ENCODE results near the gene SPATA13. TPM values are rescaled to one million over a fixed set of nuclear protein-coding genes. Genes with fewer than 3 reads are reported as not detected.
A peak's percentile ranks its signal among the peaks of the same experiment; 100 is the strongest.

SPATA13 gene
- total RNA-seq, 1 experiment from 2014 or later: 43.0 TPM

DNA sequence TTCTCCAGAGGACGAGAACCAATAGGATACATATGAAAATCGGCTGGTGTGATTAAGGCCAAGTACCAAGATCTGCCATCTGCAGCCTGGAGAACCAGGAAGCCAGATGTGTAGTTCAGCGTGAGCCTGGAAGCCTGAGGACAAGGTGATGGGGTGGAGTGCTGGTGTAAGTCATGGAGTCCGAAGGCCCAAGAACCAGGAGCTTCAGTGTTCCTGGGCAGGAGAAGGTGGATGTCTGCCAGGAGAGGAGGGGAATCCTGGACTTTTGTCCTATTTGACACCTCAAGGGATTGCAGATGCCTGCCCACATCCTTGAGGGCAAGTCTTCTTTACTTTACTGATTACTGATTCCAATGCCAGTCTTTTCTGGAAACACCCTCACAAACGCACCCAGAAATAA is 71.5 kb downstream of the SPATA13 start:
- Histone ChIP-seq H3K79me2 (ENCODE audit: low read length) (peaks cover 17% of the 10 kb centered on the region), H3K9ac (ENCODE audit: low read length) (no peak overlapping the region), H3K4me3 (ENCODE audit: low read length) (no peak overlapping the region), H3K9me3 (ENCODE audit: low read length) (no peaks in the 10 kb centered on the region), H3K9me2 (replicated peaks; ENCODE audit: low read length) (no peaks in the 10 kb centered on the region), H4K20me1 (ENCODE audit: low read length) (0 out of 2 replicates have a peak, but pooled peaks cover 3% of the 10 kb centered on the region), H3K4me2 (ENCODE audit: low read length) (no peak overlapping the region), H3K27ac (ENCODE audit: low read length) (no peak overlapping the region), H3F3A (ENCODE audit: low read length, unreplicated experiment) (no peaks in the 10 kb centered on the region), H3K27me3 (ENCODE audit: low read length) (no peaks in the 10 kb centered on the region), H2AFZ (ENCODE audit: low read length) (no peak overlapping the region), H3K4me1 (ENCODE audit: insufficient read depth, low read length) (peaks cover 10% of the 10 kb centered on the region), H3K36me3 (ENCODE audit: low read depth, low read length) (no peaks in the 10 kb centered on the region)
- peak; percentile 10 for DNase-seq
- ATAC-seq: peak; percentile 42; the same call in 1 of the 2 replicates
- POLR2A ChIA-PET (ENCODE audit: unreplicated experiment): no interaction called here
- no peak for TF ChIP-seq EZH2phosphoT487 (IDR thresholded peaks at IDR 0.05; ENCODE audit: borderline replicate concordance, low read length)
- TF ChIP-seq EZH2 (IDR thresholded peaks at IDR 0.05; ENCODE audit: low read length, unreplicated experiment): no peak
- TF ChIP-seq, protein P1, sequence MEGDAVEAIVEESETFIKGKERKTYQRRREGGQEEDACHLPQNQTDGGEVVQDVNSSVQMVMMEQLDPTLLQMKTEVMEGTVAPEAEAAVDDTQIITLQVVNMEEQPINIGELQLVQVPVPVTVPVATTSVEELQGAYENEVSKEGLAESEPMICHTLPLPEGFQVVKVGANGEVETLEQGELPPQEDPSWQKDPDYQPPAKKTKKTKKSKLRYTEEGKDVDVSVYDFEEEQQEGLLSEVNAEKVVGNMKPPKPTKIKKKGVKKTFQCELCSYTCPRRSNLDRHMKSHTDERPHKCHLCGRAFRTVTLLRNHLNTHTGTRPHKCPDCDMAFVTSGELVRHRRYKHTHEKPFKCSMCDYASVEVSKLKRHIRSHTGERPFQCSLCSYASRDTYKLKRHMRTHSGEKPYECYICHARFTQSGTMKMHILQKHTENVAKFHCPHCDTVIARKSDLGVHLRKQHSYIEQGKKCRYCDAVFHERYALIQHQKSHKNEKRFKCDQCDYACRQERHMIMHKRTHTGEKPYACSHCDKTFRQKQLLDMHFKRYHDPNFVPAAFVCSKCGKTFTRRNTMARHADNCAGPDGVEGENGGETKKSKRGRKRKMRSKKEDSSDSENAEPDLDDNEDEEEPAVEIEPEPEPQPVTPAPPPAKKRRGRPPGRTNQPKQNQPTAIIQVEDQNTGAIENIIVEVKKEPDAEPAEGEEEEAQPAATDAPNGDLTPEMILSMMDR (conservative IDR thresholded peaks at IDR 0.05; ENCODE audit: low read depth, low read length): no peak
- intact Hi-C loops (cut with micrococcal nuclease): no loop called here
- no TSS peak for BruUV-seq (replicated peaks)
- CTCF ChIA-PET: no interaction called here

- no TSS peak for BruUV-seq (replicated peaks)
- H3K4me2 ChIP-seq (ENCODE audit: low read length): no peak overlapping the region
- 0 out of 2 replicates have a peak, but pooled peaks cover 3% of the 10 kb centered on the region for H4K20me1 ChIP-seq (ENCODE audit: low read length)
- H2AFZ ChIP-seq (ENCODE audit: low read length): no peak overlapping the region
- H3K9me3 ChIP-seq (ENCODE audit: low read length): no peaks in the 10 kb centered on the region
- H3K27ac ChIP-seq (ENCODE audit: low read length): no peak overlapping the region
- peaks cover 10% of the 10 kb centered on the region for H3K4me1 ChIP-seq (ENCODE audit: insufficient read depth, low read length)
- no peak overlapping the region for H3K9ac ChIP-seq (ENCODE audit: low read length)
- H3K79me2 ChIP-seq (ENCODE audit: low read length): peaks cover 16% of the 10 kb centered on the region
- ChIA-PET CTCF (no interaction called here), POLR2A (ENCODE audit: unreplicated experiment) (no interaction called here)
- TF ChIP-seq, protein P1 (conservative IDR thresholded peaks at IDR 0.05; ENCODE audit: low read depth, low read length): no peak
- ATAC-seq: no peak
- intact Hi-C loops (cut with micrococcal nuclease): no loop called here
- no peaks in the 10 kb centered on the region for H3K27me3 ChIP-seq (ENCODE audit: low read length)
- no peak for DNase-seq
- H3K4me3 ChIP-seq (ENCODE audit: low read length): no peak overlapping the region
- H3K36me3 ChIP-seq (ENCODE audit: low read depth, low read length): no peaks in the 10 kb centered on the region
- no peaks in the 10 kb centered on the region for H3F3A ChIP-seq (ENCODE audit: low read length, unreplicated experiment)
- H3K9me2 ChIP-seq (replicated peaks; ENCODE audit: low read length): no peaks in the 10 kb centered on the region
These were observed 72.0 kb downstream of the SPATA13 start for GRCh38 chr13:24232474-24232873.

DNA sequence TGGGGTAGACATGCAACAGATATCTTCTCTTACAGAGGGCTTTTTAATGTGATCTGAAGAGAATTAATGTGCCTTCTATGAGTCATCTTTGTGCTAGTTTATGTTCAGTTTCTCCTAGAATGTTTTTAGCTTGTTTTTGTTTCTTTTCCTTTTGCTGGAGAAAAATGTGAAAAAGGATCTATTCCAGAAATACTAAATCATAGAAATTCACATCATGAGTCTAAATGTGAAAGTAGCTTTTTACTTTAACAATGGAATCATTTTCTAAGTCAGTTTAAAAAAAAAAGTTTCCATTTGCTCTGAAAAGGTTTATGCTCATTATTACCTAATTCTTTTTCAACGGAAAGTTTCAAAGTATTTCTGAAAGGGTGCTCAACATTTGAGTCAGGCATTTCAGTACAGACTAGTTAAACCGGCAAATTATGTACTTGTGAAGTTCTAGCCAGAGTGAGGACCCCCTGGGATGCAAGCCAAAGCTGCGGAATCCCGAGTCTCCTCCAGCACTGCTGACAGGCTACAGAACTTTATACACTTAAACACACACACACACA is 72.9 kb downstream of the SPATA13 start:
- ATAC-seq: no peak
- DNase-seq: no peak
- intact Hi-C loops (cut with micrococcal nuclease): no loop called here
- no peak overlapping the region for H2AFZ ChIP-seq (ENCODE audit: low read length)
- H3K9ac ChIP-seq (ENCODE audit: low read length): no peak overlapping the region
- CTCF ChIA-PET: no interaction called here
- H3K36me3 ChIP-seq (ENCODE audit: low read depth, low read length): no peaks in the 10 kb centered on the region
- H3K79me2 ChIP-seq (ENCODE audit: low read length): peaks cover 16% of the 10 kb centered on the region
- no peak overlapping the region for H3K4me2 ChIP-seq (ENCODE audit: low read length)
- H3K4me3 ChIP-seq (ENCODE audit: low read length): no peak overlapping the region
- peaks cover 10% of the 10 kb centered on the region for H3K4me1 ChIP-seq (ENCODE audit: insufficient read depth, low read length)
- no peak for TF ChIP-seq EZH2 (IDR thresholded peaks at IDR 0.05; ENCODE audit: low read length, unreplicated experiment)
- no peak for TF ChIP-seq EZH2phosphoT487 (IDR thresholded peaks at IDR 0.05; ENCODE audit: borderline replicate concordance, low read length)
- TF ChIP-seq, protein P1 (conservative IDR thresholded peaks at IDR 0.05; ENCODE audit: low read depth, low read length): no peak
- H3K9me3 ChIP-seq (ENCODE audit: low read length): no peaks in the 10 kb centered on the region
- no peaks in the 10 kb centered on the region for H3F3A ChIP-seq (ENCODE audit: low read length, unreplicated experiment)
- H3K27me3 ChIP-seq (ENCODE audit: low read length): no peaks in the 10 kb centered on the region
- BruUV-seq (replicated peaks): no TSS peak
- H4K20me1 ChIP-seq (ENCODE audit: low read length): 0 out of 2 replicates have a peak, but pooled peaks cover 3% of the 10 kb centered on the region
- no peaks in the 10 kb centered on the region for H3K9me2 ChIP-seq (replicated peaks; ENCODE audit: low read length)
- H3K27ac ChIP-seq (ENCODE audit: low read length): no peak overlapping the region
- POLR2A ChIA-PET (ENCODE audit: unreplicated experiment): no interaction called here

All from PC-3 (cell line).